HCT116 (cell line): ENCODE data around the gene FAM32A. TPM values are rescaled to one million over a fixed set of nuclear protein-coding genes. Genes with fewer than 3 reads are reported as not detected.

Experiments
- ATAC-seq: fragments of 200-7000 bp; cut with Tn5 transposase; 2 replicates; pipeline ENCODE4 v1.9.1; 2020; ENCODE audit warnings: mild to moderate bottlenecking, moderate library complexity
- BruUV-seq: library from RNA; stranded (reverse); fragments of 400-500 nt; replicated peaks from 2 replicates; lab custom pipeline; 2021; lab: Mats Ljungman, UMichigan
- CTCF ChIA-PET: fragments of 300-600 bp; sonication (Branson Sonifier 250); formaldehyde crosslinking; loops from one replicate; lab custom pipeline; 2021; ENCODE audit warnings: antibody characterized with exemption; lab: Charles Lee
- POLR2A ChIA-PET: fragments of 300-600, 350-600 bp; sonication (Branson Sonifier 250); formaldehyde crosslinking; loops from one replicate; lab custom pipeline; 2021; ENCODE audit warnings: antibody characterized with exemption; lab: Charles Lee
- RAD21 ChIA-PET, 2 experiments: fragments of 300-600 bp; sonication (Branson Sonifier 250); formaldehyde crosslinking; loops; one replicate each; lab custom pipeline; 2023; ENCODE audit warnings: low total read pairs in 2 of 2; ENCODE audit not compliant: uncharacterized antibody in 2 of 2, unreplicated experiment in 2 of 2, low non-redundant PET in 1 of 2; lab: Charles Lee
- DNase-seq: peaks from one replicate; pipeline ENCODE4 v3.0.0-alpha.2; 2010; ENCODE audit warnings: low read depth, low spot score
- H2AFZ ChIP-seq: fragments of 200-600 bp; shearing (Covaris generic), sonication (generic); 2 replicates; pipeline ENCODE4 v1.6.1; 2017; ENCODE audit warnings: low read depth, mixed run types, mixed read lengths, antibody characterized with exemption, low read length; ENCODE audit not compliant: poor library complexity, severe bottlenecking
- H3K27ac ChIP-seq: 2 replicates; pipeline ENCODE4 v1.5.1; 2012; ENCODE audit warnings: low read depth, low read length
- H3K27me3 ChIP-seq: fragments of 200-600 bp; sonication (generic); 2 replicates; pipeline ENCODE4 v1.6.1; 2016; ENCODE audit warnings: mixed run types, low read length, mixed read lengths; ENCODE audit not compliant: insufficient read depth
- H3K36me3 ChIP-seq, 2 experiments: fragments of 200-500 bp in 1 of 2; fragments of 200-600 bp in 1 of 2; sonication (Bioruptor generic) in 1 of 2; sonication (generic) in 1 of 2; 2 replicates each; pipeline versions ENCODE4 v1.5.1 to v1.6.1; 2014 to 2016; ENCODE audit warnings: low read length in 2 of 2, inconsistent platforms in 1 of 2, mixed read lengths in 1 of 2, mixed run types in 1 of 2; ENCODE audit not compliant: insufficient read depth in 2 of 2, control insufficient read depth in 1 of 2
- H3K4me1 ChIP-seq, 2 experiments: fragments of 200-600 bp in 1 of 2; sonication (generic) in 1 of 2; 2 replicates each; pipeline versions ENCODE4 v1.5.1 to v1.6.1; 2012 to 2017; ENCODE audit warnings: low read length in 2 of 2, inconsistent platforms in 1 of 2, mild to moderate bottlenecking in 1 of 2, mixed read lengths in 1 of 2, mixed run types in 1 of 2, moderate library complexity in 1 of 2; ENCODE audit not compliant: insufficient read depth in 2 of 2, control insufficient read depth in 1 of 2
- H3K4me2 ChIP-seq: fragments of 200-600 bp; sonication (generic); 2 replicates; pipeline ENCODE4 v1.6.1; 2017; ENCODE audit warnings: mixed run types, low read length, mixed read lengths
- H3K4me3 ChIP-seq, 2 experiments: fragments of 200-600 bp in 1 of 2; sonication (generic) in 1 of 2; replicated peaks in 1 of 2; 2 replicates each; pipeline ENCODE4 v1.5.1; 2011 to 2016; ENCODE audit warnings: low read length in 2 of 2, control low read depth in 1 of 2, low read depth in 1 of 2, mild to moderate bottlenecking in 1 of 2, mixed read lengths in 1 of 2, mixed run types in 1 of 2
- H3K79me2 ChIP-seq: fragments of 200-600 bp; sonication (generic); 2 replicates; pipeline ENCODE4 v1.6.1; 2017; ENCODE audit warnings: mild to moderate bottlenecking, mixed run types, low read length, moderate library complexity, mixed read lengths; ENCODE audit not compliant: insufficient read depth
- H3K9ac ChIP-seq: fragments of 200-600 bp; sonication (generic); 2 replicates; pipeline ENCODE4 v1.6.1; 2016; ENCODE audit warnings: low read length, mixed read lengths
- H3K9me2 ChIP-seq: fragments of 200-600 bp; sonication (generic), shearing (Covaris generic); 2 replicates; pipeline ENCODE4 v1.6.1; 2017; ENCODE audit warnings: mixed run types, mild to moderate bottlenecking, moderate library complexity; ENCODE audit not compliant: insufficient read depth
- H3K9me3 ChIP-seq, 2 experiments: fragments of 200-500 bp in 1 of 2; fragments of 200-600 bp in 1 of 2; sonication (Bioruptor generic) in 1 of 2; sonication (generic) in 1 of 2; 2 replicates each; pipeline ENCODE4 v1.6.1; 2014 to 2017; ENCODE audit warnings: low read length in 2 of 2, mixed read lengths in 2 of 2, inconsistent platforms in 1 of 2, low read depth in 1 of 2, mild to moderate bottlenecking in 1 of 2, mixed run types in 1 of 2, moderate library complexity in 1 of 2; ENCODE audit not compliant: control insufficient read depth in 1 of 2, insufficient read depth in 1 of 2
- H4K20me1 ChIP-seq: fragments of 200-600 bp; sonication (generic), shearing (Covaris generic); 2 replicates; pipeline ENCODE4 v1.6.1; 2017; ENCODE audit warnings: mixed run types, mild to moderate bottlenecking, moderate library complexity; ENCODE audit not compliant: insufficient read depth
- CBX3 ChIP-seq: IDR thresholded peaks from 2 replicates; pipeline ENCODE4 v1.6.1; 2012; ENCODE audit warnings: low read depth
- EGR1 ChIP-seq: IDR thresholded peaks from 2 replicates; pipeline ENCODE4 v1.6.1; 2012; ENCODE audit warnings: low read depth
- EZH2 ChIP-seq: fragments of 200-600 bp; sonication (generic); IDR thresholded peaks from 2 replicates; pipeline ENCODE4 v1.6.1; 2017; ENCODE audit warnings: antibody characterized with exemption, mixed run types
- POLR2A ChIP-seq: IDR thresholded peaks from 2 replicates; pipeline ENCODE4 v1.7.0; 2011; ENCODE audit warnings: borderline replicate concordance; ENCODE audit not compliant: insufficient read depth, insufficient read length; ENCODE audit errors: extremely low read depth
- POLR2AphosphoS5 ChIP-seq: IDR thresholded peaks from 2 replicates; pipeline ENCODE4 v1.6.1; 2011; ENCODE audit warnings: mild to moderate bottlenecking, low read depth, low read length, moderate library complexity
- RAD21 ChIP-seq: IDR thresholded peaks from 2 replicates; pipeline ENCODE4 v1.6.1; 2012; ENCODE audit warnings: low read depth, mild to moderate bottlenecking
- SIN3A ChIP-seq: IDR thresholded peaks from 2 replicates; pipeline ENCODE4 v1.6.1; 2012; ENCODE audit warnings: low read depth
- SP1 ChIP-seq: IDR thresholded peaks from 2 replicates; pipeline ENCODE4 v1.6.1; 2012; ENCODE audit warnings: low read depth
- SRF ChIP-seq: IDR thresholded peaks from 2 replicates; pipeline ENCODE4 v1.6.1; 2012; ENCODE audit warnings: low read depth
- ZFX ChIP-seq: fragments of 450-650 bp; IDR thresholded peaks from 2 replicates; pipeline ENCODE4 v1.6.1; 2017
- ZNF274 ChIP-seq: fragments of 200-500 bp; sonication (Bioruptor generic); IDR thresholded peaks from 2 replicates; pipeline ENCODE4 v1.6.1; 2014; ENCODE audit warnings: mild to moderate bottlenecking, low read depth, low read length, inconsistent platforms
- intact Hi-C: fragments of 100-400 bp; cut with micrococcal nuclease; formaldehyde crosslinking; loops from 2 replicates; pipeline ENCODE4 v1.10.0; 2022
- total RNA-seq: library from RNA; stranded (reverse); gene quantifications from one replicate; pipeline ENCODE4 v1.2.1, GENCODE V29; 2021; ENCODE audit not compliant: unreplicated experiment
- TF ChIP-seq, protein P1 (sequence below): IDR thresholded peaks from 2 replicates; pipeline ENCODE4 v1.6.1; 2011; ENCODE audit warnings: mild to moderate bottlenecking, low read length, moderate library complexity; ENCODE audit not compliant: insufficient replicate concordance; ENCODE audit errors: extremely low read depth
- TF ChIP-seq, protein P2 (sequence below): IDR thresholded peaks from 2 replicates; pipeline ENCODE4 v1.6.1; 2012; ENCODE audit warnings: low read depth
- TF ChIP-seq, protein P3 (sequence below): IDR thresholded peaks from 2 replicates; pipeline ENCODE4 v1.6.1; 2012
- TF ChIP-seq, protein P4 (sequence below), 3 experiments: fragments of 200-600 bp in 1 of 3; sonication (generic) in 1 of 3; IDR thresholded peaks in 2 of 3; conservative IDR thresholded peaks in 1 of 3; 2 replicates each; pipeline ENCODE4 v1.5.1; 2012 to 2017; ENCODE audit warnings: low read depth in 2 of 3, low read length in 2 of 3, antibody characterized with exemption in 1 of 3, borderline replicate concordance in 1 of 3, control low read depth in 1 of 3, mild to moderate bottlenecking in 1 of 3, mixed read lengths in 1 of 3, mixed run types in 1 of 3, moderate library complexity in 1 of 3; ENCODE audit not compliant: insufficient read depth in 1 of 3

FAM32A gene
- total RNA-seq, 1 experiment from 2014 or later, result 61.3 TPM

DNA sequence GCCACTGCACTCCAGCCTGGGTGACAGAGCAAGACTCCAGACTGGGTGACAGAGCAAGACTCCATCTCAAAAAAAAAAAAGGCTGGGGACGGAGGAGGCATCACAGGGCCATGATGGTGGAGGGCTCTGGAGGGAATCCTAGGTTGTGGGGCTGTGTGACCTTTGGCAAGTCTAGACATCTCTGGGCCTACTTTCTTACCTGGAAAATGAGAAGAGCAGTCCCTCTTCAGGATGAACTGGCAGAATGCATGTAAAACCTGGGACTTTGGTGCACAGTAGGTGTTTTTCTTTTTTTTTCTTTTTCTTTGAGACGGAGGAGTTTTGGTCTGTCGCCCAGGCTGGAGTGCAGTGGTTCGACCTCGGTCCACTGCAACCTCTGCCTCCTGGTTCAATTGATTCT lies 25.6 kb upstream of the FAM32A start:
- H3K4me1 ChIP-seq, result peaks cover 45 to 58% of the 10 kb centered on the region in 2 experiments
- BruUV-seq, result no TSS peak
- peaks cover 4 to 9% of the 10 kb centered on the region in 2 experiments; a peak in 3 of 4 replicates for H3K36me3 ChIP-seq
- ChIA-PET POLR2A (interaction anchor here (1.2 kb wide), 1 partner anchor 323 kb away, joined by 4 read pairs; no protein-coding TSS in a partner anchor), CTCF (interaction anchor here (1.8 kb wide), 1 partner anchor 49 kb away, joined by 7 read pairs; no protein-coding TSS in a partner anchor), RAD21 (interaction anchor here in 1 of 2 experiments (0.7 kb wide), 1 partner anchor 240 kb away, joined by 3 read pairs; no protein-coding TSS in a partner anchor)
- ATAC-seq, result no peak
- H3K4me3 ChIP-seq, result no peak overlapping the region
- H2AFZ ChIP-seq, result no peak overlapping the region
- H3K4me2 ChIP-seq, result peak overlapping the region; percentile 74; the same call in 1 of the 2 replicates
- H3K9me2 ChIP-seq, result no peaks in the 10 kb centered on the region
- no peaks in the 10 kb centered on the region for H4K20me1 ChIP-seq
- no peak overlapping the region for H3K27ac ChIP-seq
- intact Hi-C loops, result loop anchor here (2.0 kb wide), 1 partner anchor 49 kb away; the partner anchor contains the start of gene RAB8A
- no peaks in the 10 kb centered on the region for H3K9me3 ChIP-seq
- DNase-seq, result no peak
- no peaks in the 10 kb centered on the region for H3K79me2 ChIP-seq
- H3K9ac ChIP-seq, result no peak overlapping the region
- TF ChIP-seq EZH2, result no peak
- TF ChIP-seq, protein P1, sequence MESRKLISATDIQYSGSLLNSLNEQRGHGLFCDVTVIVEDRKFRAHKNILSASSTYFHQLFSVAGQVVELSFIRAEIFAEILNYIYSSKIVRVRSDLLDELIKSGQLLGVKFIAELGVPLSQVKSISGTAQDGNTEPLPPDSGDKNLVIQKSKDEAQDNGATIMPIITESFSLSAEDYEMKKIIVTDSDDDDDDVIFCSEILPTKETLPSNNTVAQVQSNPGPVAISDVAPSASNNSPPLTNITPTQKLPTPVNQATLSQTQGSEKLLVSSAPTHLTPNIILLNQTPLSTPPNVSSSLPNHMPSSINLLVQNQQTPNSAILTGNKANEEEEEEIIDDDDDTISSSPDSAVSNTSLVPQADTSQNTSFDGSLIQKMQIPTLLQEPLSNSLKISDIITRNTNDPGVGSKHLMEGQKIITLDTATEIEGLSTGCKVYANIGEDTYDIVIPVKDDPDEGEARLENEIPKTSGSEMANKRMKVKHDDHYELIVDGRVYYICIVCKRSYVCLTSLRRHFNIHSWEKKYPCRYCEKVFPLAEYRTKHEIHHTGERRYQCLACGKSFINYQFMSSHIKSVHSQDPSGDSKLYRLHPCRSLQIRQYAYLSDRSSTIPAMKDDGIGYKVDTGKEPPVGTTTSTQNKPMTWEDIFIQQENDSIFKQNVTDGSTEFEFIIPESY, result no peak
- no peak for TF ChIP-seq ZNF274
- no peak for TF ChIP-seq SRF
- no peak for TF ChIP-seq CBX3
- no peak for TF ChIP-seq ZFX
- TF ChIP-seq RAD21, result no peak
- TF ChIP-seq, protein P2, sequence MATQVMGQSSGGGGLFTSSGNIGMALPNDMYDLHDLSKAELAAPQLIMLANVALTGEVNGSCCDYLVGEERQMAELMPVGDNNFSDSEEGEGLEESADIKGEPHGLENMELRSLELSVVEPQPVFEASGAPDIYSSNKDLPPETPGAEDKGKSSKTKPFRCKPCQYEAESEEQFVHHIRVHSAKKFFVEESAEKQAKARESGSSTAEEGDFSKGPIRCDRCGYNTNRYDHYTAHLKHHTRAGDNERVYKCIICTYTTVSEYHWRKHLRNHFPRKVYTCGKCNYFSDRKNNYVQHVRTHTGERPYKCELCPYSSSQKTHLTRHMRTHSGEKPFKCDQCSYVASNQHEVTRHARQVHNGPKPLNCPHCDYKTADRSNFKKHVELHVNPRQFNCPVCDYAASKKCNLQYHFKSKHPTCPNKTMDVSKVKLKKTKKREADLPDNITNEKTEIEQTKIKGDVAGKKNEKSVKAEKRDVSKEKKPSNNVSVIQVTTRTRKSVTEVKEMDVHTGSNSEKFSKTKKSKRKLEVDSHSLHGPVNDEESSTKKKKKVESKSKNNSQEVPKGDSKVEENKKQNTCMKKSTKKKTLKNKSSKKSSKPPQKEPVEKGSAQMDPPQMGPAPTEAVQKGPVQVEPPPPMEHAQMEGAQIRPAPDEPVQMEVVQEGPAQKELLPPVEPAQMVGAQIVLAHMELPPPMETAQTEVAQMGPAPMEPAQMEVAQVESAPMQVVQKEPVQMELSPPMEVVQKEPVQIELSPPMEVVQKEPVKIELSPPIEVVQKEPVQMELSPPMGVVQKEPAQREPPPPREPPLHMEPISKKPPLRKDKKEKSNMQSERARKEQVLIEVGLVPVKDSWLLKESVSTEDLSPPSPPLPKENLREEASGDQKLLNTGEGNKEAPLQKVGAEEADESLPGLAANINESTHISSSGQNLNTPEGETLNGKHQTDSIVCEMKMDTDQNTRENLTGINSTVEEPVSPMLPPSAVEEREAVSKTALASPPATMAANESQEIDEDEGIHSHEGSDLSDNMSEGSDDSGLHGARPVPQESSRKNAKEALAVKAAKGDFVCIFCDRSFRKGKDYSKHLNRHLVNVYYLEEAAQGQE, result no peak
- TF ChIP-seq, protein P3, sequence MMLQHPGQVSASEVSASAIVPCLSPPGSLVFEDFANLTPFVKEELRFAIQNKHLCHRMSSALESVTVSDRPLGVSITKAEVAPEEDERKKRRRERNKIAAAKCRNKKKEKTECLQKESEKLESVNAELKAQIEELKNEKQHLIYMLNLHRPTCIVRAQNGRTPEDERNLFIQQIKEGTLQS, result no peak
- TF ChIP-seq EGR1, result no peak
- TF ChIP-seq SIN3A, result no peak
- no peak for TF ChIP-seq POLR2A
- TF ChIP-seq POLR2AphosphoS5, result no peak
- TF ChIP-seq, protein P4, sequence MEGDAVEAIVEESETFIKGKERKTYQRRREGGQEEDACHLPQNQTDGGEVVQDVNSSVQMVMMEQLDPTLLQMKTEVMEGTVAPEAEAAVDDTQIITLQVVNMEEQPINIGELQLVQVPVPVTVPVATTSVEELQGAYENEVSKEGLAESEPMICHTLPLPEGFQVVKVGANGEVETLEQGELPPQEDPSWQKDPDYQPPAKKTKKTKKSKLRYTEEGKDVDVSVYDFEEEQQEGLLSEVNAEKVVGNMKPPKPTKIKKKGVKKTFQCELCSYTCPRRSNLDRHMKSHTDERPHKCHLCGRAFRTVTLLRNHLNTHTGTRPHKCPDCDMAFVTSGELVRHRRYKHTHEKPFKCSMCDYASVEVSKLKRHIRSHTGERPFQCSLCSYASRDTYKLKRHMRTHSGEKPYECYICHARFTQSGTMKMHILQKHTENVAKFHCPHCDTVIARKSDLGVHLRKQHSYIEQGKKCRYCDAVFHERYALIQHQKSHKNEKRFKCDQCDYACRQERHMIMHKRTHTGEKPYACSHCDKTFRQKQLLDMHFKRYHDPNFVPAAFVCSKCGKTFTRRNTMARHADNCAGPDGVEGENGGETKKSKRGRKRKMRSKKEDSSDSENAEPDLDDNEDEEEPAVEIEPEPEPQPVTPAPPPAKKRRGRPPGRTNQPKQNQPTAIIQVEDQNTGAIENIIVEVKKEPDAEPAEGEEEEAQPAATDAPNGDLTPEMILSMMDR (IDR thresholded peaks at IDR 0.05 in 2 of 3, conservative IDR thresholded peaks at IDR 0.05 in 1 of 3; ENCODE audit: borderline replicate concordance in 1 of 3, insufficient read depth in 1 of 3, low read depth in 2 of 3, low read length in 2 of 3), result no peak
- TF ChIP-seq SP1, result no peak
- H3K27me3 ChIP-seq, result no peaks in the 10 kb centered on the region
